Measurements from ENCODE around the gene LMTK3.

- TF ChIP-seq SUZ12 (IDR thresholded peaks at IDR 0.05; ENCODE audit: extremely low read depth, insufficient read depth, insufficient read length): no peak
- no peak for TF ChIP-seq YY1 (IDR thresholded peaks at IDR 0.05; ENCODE audit: insufficient read depth, insufficient read length)
Observed at GRCh38 chr19:48556825-48557224, 45.2 kb upstream of the LMTK3 start.
